Measurements from ENCODE around the gene PCDHA4.

GRCh38 chr5:140835622-140836510 lies 29.0 kb downstream of the PCDHA4 start:
- TF ChIP-seq CTCF (IDR thresholded peaks at IDR 0.05) (no peak), YY1 (IDR thresholded peaks at IDR 0.05; ENCODE audit: low read depth) (no peak), POLR2AphosphoS5 (IDR thresholded peaks at IDR 0.05; ENCODE audit: low read depth, low read length) (no peak), PBX3 (IDR thresholded peaks at IDR 0.05) (no peak), GATA2 (CRISPR knock-in tag; IDR thresholded peaks at IDR 0.05) (no peak)

All from SK-N-SH (cell line).